Naive thymus-derived CD4-positive, alpha-beta T cell (primary cell): Measurements from ENCODE around the gene ADAMTS8. TPM values are rescaled to one million over a fixed set of nuclear protein-coding genes. Genes with fewer than 3 reads are reported as not detected.

ENCODE experiments used
- ATAC-seq: fragments of 150-1000 bp; cut with Tn5 transposase; 2 replicates; pipeline ENCODE4 v1.10.0; 2021; ENCODE audit warnings: mild to moderate bottlenecking, moderate library complexity
- CTCF ChIA-PET: fragments of 350-600 bp; sonication (Branson Sonifier 250); formaldehyde crosslinking; loops from one replicate; lab custom pipeline; 2021; ENCODE audit warnings: antibody characterized with exemption; lab: Charles Lee
- POLR2A ChIA-PET: fragments of 350-600 bp; sonication (Branson Sonifier 250); formaldehyde crosslinking; loops from one replicate; lab custom pipeline; 2021; ENCODE audit warnings: antibody characterized with exemption, inconsistent platforms; lab: Charles Lee
- DNase-seq, 9 donors: peaks; one replicate each; pipeline versions ENCODE4 v3.0.0 to v3.0.0-alpha.2; 2020 to 2022; ENCODE audit warnings: mixed read lengths in 1 of 9
- H3K27ac ChIP-seq: one replicate; pipeline ENCODE4 v1.7.0; 2013; ENCODE audit warnings: mild to moderate bottlenecking, low read depth, low read length, moderate library complexity
- H3K27me3 ChIP-seq, 2 donors: one replicate each; pipeline ENCODE4 v1.7.0; 2013; ENCODE audit warnings: low read length in 2 of 2, mild to moderate bottlenecking in 2 of 2, moderate library complexity in 2 of 2; ENCODE audit not compliant: control insufficient read depth in 2 of 2, insufficient read depth in 2 of 2
- H3K36me3 ChIP-seq, 3 experiments: 1 replicate in 2 of 3; 2 replicates in 1 of 3; pipeline ENCODE4 v1.7.0; 2013; ENCODE audit warnings: low read length in 3 of 3, mild to moderate bottlenecking in 3 of 3, moderate library complexity in 1 of 3; ENCODE audit not compliant: insufficient read depth in 3 of 3, control insufficient read depth in 2 of 3
- H3K4me1 ChIP-seq, 2 donors: one replicate each; pipeline ENCODE4 v1.7.0; 2013; ENCODE audit warnings: low read length in 2 of 2, mild to moderate bottlenecking in 2 of 2, moderate library complexity in 1 of 2; ENCODE audit not compliant: control insufficient read depth in 2 of 2, insufficient read depth in 2 of 2
- H3K4me3 ChIP-seq: 2 replicates; pipeline ENCODE4 v1.7.0; 2013; ENCODE audit warnings: mild to moderate bottlenecking, low read length
- H3K9me3 ChIP-seq, 3 experiments: 1 replicate in 2 of 3; 2 replicates in 1 of 3; pipeline ENCODE4 v1.7.0; 2013; ENCODE audit warnings: low read length in 3 of 3; ENCODE audit not compliant: control insufficient read depth in 2 of 3
- H3K27ac Mint-ChIP-seq, 9 donors: one replicate each; pipeline ENCODE4 v1.8.0; 2020 to 2022; ENCODE audit warnings: mixed read lengths in 9 of 9, mild to moderate bottlenecking in 8 of 9, moderate library complexity in 5 of 9, inconsistent platforms in 2 of 9
- H3K27me3 Mint-ChIP-seq, 5 donors: one replicate each; pipeline ENCODE4 v1.8.0; 2021 to 2022; ENCODE audit warnings: mixed read lengths in 5 of 5, mild to moderate bottlenecking in 1 of 5
- H3K36me3 Mint-ChIP-seq, 5 donors: one replicate each; pipeline ENCODE4 v1.8.0; 2020 to 2022; ENCODE audit warnings: mixed read lengths in 5 of 5, mild to moderate bottlenecking in 3 of 5, inconsistent platforms in 1 of 5
- H3K4me1 Mint-ChIP-seq, 7 donors: one replicate each; pipeline ENCODE4 v1.8.0; 2020 to 2022; ENCODE audit warnings: mixed read lengths in 7 of 7, mild to moderate bottlenecking in 3 of 7, inconsistent platforms in 1 of 7
- H3K4me3 Mint-ChIP-seq, 10 donors: one replicate each; pipeline ENCODE4 v1.8.0; 2020 to 2022; ENCODE audit warnings: mild to moderate bottlenecking in 10 of 10, mixed read lengths in 10 of 10, moderate library complexity in 6 of 10, inconsistent platforms in 2 of 10
- H3K9me3 Mint-ChIP-seq, 11 donors: one replicate each; pipeline ENCODE4 v1.8.0; 2020 to 2022; ENCODE audit warnings: mixed read lengths in 11 of 11, mild to moderate bottlenecking in 4 of 11, inconsistent platforms in 1 of 11, moderate library complexity in 1 of 11
- intact Hi-C, 2 donors: fragments of 100-400 bp; cut with micrococcal nuclease; formaldehyde crosslinking; loops; one replicate each; pipeline ENCODE4 v1.15.1; 2023
- polyA plus RNA-seq, 2 donors: library from polyadenylated mRNA; unstranded; fragments of 300-500 nt; fragmentation: Illumina TruSeq; gene quantifications; one replicate each; pipeline ENCODE4 v1.2.3, GENCODE V29; 2021
- total RNA-seq, 6 experiments: library from RNA in 5 of 6; stranded (reverse) in 5 of 6; gene quantifications; 1 replicate in 5 of 6; 2 replicates in 1 of 6; pipeline ENCODE4 v1.2.3 and lab custom pipeline; 2021 to 2026

The ADAMTS8 gene
- total RNA-seq: not detected
- not detected for polyA plus RNA-seq
- not detected for total RNA-seq (lab: John Stamatoyannopoulos, UW)

DNA sequence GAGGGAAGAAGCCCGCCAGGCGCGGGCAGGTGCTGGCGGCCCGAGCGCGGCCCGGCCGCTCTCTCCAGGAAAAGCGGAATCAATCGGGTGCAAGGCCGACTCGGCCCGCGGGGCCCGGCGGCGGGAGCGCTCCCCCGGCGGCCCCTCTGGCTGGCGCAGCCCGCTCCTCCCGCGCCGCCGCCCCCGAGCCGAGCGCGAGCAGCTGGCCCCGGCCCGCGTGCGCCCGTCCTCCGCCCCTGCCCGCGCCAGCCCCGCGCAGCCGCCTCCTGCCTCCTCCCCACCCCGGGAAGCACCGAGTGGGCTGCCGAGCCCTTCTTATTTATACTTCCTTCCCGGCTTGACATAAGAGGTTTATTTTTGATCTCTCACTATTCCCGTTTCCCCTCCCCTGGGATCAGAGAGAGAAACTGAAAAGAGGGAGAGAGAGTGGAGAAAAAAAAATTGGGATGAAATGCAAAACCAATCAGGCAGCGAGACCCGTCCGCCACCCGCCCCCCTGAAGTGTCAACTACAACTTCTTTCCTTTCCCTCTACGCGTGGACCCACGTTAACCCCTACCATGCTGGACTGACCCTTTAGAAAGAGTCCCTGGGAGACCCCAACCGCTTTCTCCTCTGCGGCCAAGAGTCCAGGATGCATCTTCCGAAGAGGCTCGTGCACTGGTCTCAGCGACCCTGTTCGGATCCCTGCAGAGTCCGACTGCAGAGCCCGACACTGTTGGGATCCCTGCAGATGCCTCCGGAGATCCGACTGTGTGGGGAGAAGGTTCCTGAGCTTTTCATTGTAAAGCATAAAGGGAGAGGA lies at the start of gene ADAMTS8:
ADAMTS8 (minus strand) TSS at position 294 of the 804 bp plus-strand sequence. CDS start 323 bp downstream, outside the sequence.
- DNase-seq (no peak), ATAC-seq (no peak)
- Histone ChIP-seq H3K27ac (no peak within 1 kb of the TSS), H3K4me1 (no peaks in the 10 kb centered on the region), H3K27me3 (no peaks in the 10 kb centered on the region), H3K36me3 (no peaks in the 10 kb centered on the region), H3K9me3 (no peaks in the 10 kb centered on the region), H3K4me3 (no peak within 1 kb of the TSS)
- Mint-ChIP-seq H3K4me3 (peak within 1 kb of the TSS in 8 of 10 donors; percentile 32 to 78 (median 56)), H3K27me3 (peaks cover 55 to 67% (median 59%) of the 10 kb centered on the region in 5 donors), H3K4me1 (peaks cover 9 to 18% (median 12%) of the 10 kb centered on the region in 7 donors), H3K36me3 (no peaks in the 10 kb centered on the region), H3K9me3 (no peaks in the 10 kb centered on the region), H3K27ac (no peak within 1 kb of the TSS)
- ChIA-PET CTCF (no interaction called here), POLR2A (no interaction called here)
- intact Hi-C loops: no loop called here

- Histone ChIP-seq H3K4me1 (no peaks in the 10 kb centered on the region), H3K27ac (no peak overlapping the region), H3K36me3 (no peaks in the 10 kb centered on the region), H3K9me3 (no peaks in the 10 kb centered on the region), H3K27me3 (no peaks in the 10 kb centered on the region), H3K4me3 (no peak overlapping the region)
- ChIA-PET POLR2A (no interaction called here), CTCF (no interaction called here)
- Mint-ChIP-seq H3K36me3 (no peaks in the 10 kb centered on the region), H3K27me3 (peaks cover 0 to 3% (median 0%) of the 10 kb centered on the region in 5 donors), H3K27ac (no peak overlapping the region), H3K4me1 (peaks cover 0 to 2% (median 0%) of the 10 kb centered on the region in 7 donors), H3K4me3 (no peak overlapping the region), H3K9me3 (no peaks in the 10 kb centered on the region)
- intact Hi-C loops: no loop called here
- DNase-seq: no peak
- ATAC-seq: no peak
These were observed 49.3 kb upstream of the ADAMTS8 start for GRCh38 chr11:130477586-130478203.

DNA sequence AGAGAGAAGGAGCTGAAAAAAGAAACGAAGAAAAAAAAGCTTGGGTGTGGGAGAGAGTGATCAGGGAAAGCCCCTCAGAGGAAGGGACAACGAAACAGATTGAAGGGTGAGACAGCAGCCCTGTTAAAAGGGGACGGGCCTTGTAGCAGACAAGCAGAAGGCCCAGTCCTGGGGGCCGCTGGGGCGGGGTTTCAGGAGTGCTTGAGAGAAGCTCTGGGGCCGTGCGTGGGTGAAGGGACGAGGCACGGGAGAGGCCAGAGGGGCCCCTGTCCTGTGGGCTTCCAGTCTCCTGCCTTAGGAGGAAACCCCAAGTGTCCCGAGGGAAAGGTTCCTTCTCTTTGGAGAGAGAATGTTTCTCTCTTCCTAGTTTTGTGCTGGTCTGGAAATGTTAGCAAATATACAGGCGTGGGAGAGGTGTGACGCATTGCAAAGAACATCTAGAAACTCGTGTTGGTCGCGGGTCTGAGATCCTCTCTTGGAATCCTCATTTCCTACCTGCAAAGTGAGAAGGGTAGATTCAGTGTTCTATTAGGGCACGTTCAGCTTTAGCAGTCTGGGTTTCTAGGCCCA lies 48.6 kb upstream of the ADAMTS8 start:
- intact Hi-C loops: no loop called here
- peaks cover 0 to 2% (median 0%) of the 10 kb centered on the region in 7 donors for H3K4me1 Mint-ChIP-seq

GRCh38 chr11:130476200-130476921 lies 48.0 kb upstream of the ADAMTS8 start:
- Mint-ChIP-seq H3K27ac (no peak overlapping the region), H3K36me3 (no peaks in the 10 kb centered on the region), H3K4me1 (peaks cover 0 to 2% (median 0%) of the 10 kb centered on the region in 7 donors), H3K4me3 (no peak overlapping the region), H3K9me3 (no peaks in the 10 kb centered on the region), H3K27me3 (no peaks in the 10 kb centered on the region)
- intact Hi-C loops: no loop called here
- ChIA-PET CTCF (interaction anchor here (0.9 kb wide), 1 partner anchor 25 kb away, joined by 3 read pairs; no protein-coding TSS in a partner anchor), POLR2A (no interaction called here)
- H3K27ac ChIP-seq: no peak overlapping the region
- no peak overlapping the region for H3K4me3 ChIP-seq
- H3K4me1 ChIP-seq: no peaks in the 10 kb centered on the region
- H3K36me3 ChIP-seq: no peaks in the 10 kb centered on the region
- no peak for ATAC-seq
- H3K27me3 ChIP-seq: no peaks in the 10 kb centered on the region
- no peaks in the 10 kb centered on the region for H3K9me3 ChIP-seq
- DNase-seq: no peak

More for the DNA sequence above, 48.6 kb upstream of the ADAMTS8 start:
- no peaks in the 10 kb centered on the region for H3K4me1 ChIP-seq
- POLR2A ChIA-PET: no interaction called here
- no peak for DNase-seq
- ATAC-seq: no peak
- no peak overlapping the region for H3K4me3 ChIP-seq
- Mint-ChIP-seq H3K9me3 (no peaks in the 10 kb centered on the region), H3K36me3 (no peaks in the 10 kb centered on the region), H3K27me3 (no peaks in the 10 kb centered on the region), H3K27ac (no peak overlapping the region), H3K4me3 (no peak overlapping the region)
- no peak overlapping the region for H3K27ac ChIP-seq
- CTCF ChIA-PET: no interaction called here
- H3K27me3 ChIP-seq: no peaks in the 10 kb centered on the region
- no peaks in the 10 kb centered on the region for H3K9me3 ChIP-seq
- H3K36me3 ChIP-seq: no peaks in the 10 kb centered on the region

DNA sequence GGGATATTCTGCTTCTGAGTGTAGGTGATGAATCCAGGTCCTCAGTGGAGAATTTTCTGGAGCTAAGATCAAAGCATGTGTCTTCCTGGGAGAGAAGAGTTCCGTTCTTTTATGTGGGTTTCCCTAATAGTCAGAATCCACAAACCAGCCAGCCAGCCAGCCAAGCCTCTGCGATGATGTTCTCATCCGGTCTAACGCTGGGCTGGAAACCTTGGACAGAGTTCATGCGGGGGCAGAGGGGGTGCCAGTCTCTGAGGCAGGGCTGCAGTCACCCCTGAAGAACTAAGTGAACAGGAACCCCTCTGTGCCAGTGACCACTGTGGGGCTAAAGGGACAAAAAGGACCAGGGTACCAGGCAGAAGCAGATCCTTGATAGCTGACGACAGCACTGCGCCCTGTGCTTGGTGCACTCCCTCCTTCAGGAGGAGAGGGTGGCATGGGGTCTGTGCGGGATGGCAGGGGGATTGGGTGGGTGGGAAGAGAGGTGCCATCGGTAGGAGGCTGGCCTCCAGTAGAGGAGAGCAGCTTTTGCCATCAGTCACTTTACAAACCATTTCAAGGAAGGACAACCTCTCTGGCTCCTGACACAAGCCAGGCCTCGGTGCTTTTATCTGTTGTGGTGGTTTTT lies 47.1 kb upstream of the ADAMTS8 start:
- Histone ChIP-seq H3K36me3 (no peaks in the 10 kb centered on the region), H3K4me3 (no peak overlapping the region), H3K27me3 (no peaks in the 10 kb centered on the region), H3K9me3 (no peaks in the 10 kb centered on the region), H3K4me1 (no peaks in the 10 kb centered on the region), H3K27ac (no peak overlapping the region)
- no peak for ATAC-seq
- Mint-ChIP-seq H3K9me3 (no peaks in the 10 kb centered on the region), H3K36me3 (no peaks in the 10 kb centered on the region), H3K27ac (no peak overlapping the region), H3K4me1 (peaks cover 0 to 2% (median 0%) of the 10 kb centered on the region in 7 donors), H3K4me3 (no peak overlapping the region), H3K27me3 (no peaks in the 10 kb centered on the region)
- intact Hi-C loops: no loop called here
- no peak for DNase-seq
- ChIA-PET CTCF (interaction anchor here (0.9 kb wide), 1 partner anchor 24 kb away, joined by 3 read pairs; no protein-coding TSS in a partner anchor), POLR2A (no interaction called here)
